ENCODE data around the gene CTDSPL2. TPM values are rescaled to one million over a fixed set of nuclear protein-coding genes. Genes with fewer than 3 reads are reported as not detected.
"Not testable (repeated sequence)": the region's sequence is repeated elsewhere in the genome, so short reads cannot be mapped to it uniquely, and the experiment has no call there.

The CTDSPL2 gene
- total and polyA plus RNA-seq, 2 donors (not counting 3 experiments of a cell fraction or from before 2014, with no cell fraction given) = 12.2 to 55.1 TPM

DNA sequence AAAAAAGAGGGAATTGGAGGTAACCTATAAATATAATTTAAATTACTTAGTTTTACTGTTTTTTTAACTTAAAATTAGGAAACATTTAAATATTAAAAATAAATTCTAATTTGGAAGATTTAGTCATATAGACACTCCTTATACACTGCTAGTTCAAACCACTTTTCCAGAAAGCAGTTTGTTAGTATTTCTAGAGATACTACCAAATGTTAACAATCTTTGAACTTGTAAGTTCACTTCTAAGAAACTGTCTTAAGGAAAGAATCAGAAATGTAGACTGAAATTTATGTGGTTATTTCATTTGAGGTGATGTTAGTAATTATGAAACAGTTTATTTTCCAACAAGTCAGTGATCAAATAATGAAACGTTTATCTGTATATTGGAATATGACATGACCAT lies 22.7 kb downstream of the CTDSPL2 start:
- Histone ChIP-seq H3K9me3 (replicated peaks; ENCODE audit: control insufficient read depth, insufficient read depth, low read length) (no peaks in the 10 kb centered on the region), H3K9me1 (replicated peaks; ENCODE audit: control insufficient read depth, extremely low read depth, insufficient read depth, low read length) (no peaks in the 10 kb centered on the region), H3K4me2 (ENCODE audit: insufficient read depth, low read length) (no peak overlapping the region), H2AFZ (ENCODE audit: low read depth, low read length) (no peak overlapping the region), H3K27me3 (ENCODE audit: control insufficient read depth in 2 of 2, insufficient read depth in 2 of 2, low read length in 2 of 2) (no peaks in the 10 kb centered on the region), H3K36me3 (ENCODE audit: control insufficient read depth in 2 of 2, extremely low read depth in 1 of 2, insufficient read depth in 2 of 2, low read length in 2 of 2) (no peaks in the 10 kb centered on the region), H3K4me1 (ENCODE audit: control insufficient read depth, extremely low read depth, insufficient read depth, low read length) (no peaks in the 10 kb centered on the region), H3K27ac (ENCODE audit: insufficient read depth, low read depth, low read length) (no peak overlapping the region), H3K4me3 (replicated peaks in 1 of 3; ENCODE audit: insufficient read depth in 1 of 3, low read depth in 1 of 3, low read length in 3 of 3) (no peak overlapping the region), H4K20me1 (replicated peaks; ENCODE audit: control insufficient read depth, extremely low read depth, insufficient read depth, low read length) (no peaks in the 10 kb centered on the region), H3K79me2 (ENCODE audit: control insufficient read depth, insufficient read depth, low read length) (peaks cover 80% of the 10 kb centered on the region), H3K9ac (replicated peaks; ENCODE audit: extremely low read depth, insufficient read depth, low read length) (no peak overlapping the region)
- dilution Hi-C loops (cut with MboI; ENCODE audit: extremely low pct_ligation_motif_present, low sequenced_read_pairs) (no loop called here), intact Hi-C loops (cut with micrococcal nuclease) (no loop called here)
- no peak for FAIRE-seq
- ChIA-PET POLR2A (no interaction called here), CTCF (no interaction called here)
- no TSS peak for BruUV-seq (replicated peaks)
- TF ChIP-seq, protein P1, sequence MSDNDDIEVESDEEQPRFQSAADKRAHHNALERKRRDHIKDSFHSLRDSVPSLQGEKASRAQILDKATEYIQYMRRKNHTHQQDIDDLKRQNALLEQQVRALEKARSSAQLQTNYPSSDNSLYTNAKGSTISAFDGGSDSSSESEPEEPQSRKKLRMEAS (IDR thresholded peaks at IDR 0.05; ENCODE audit: insufficient read depth, insufficient read length) = no peak
- no peak for TF ChIP-seq POLR2A (IDR thresholded peaks at IDR 0.05; ENCODE audit: low read depth, low read length)
- TF ChIP-seq, protein P2, sequence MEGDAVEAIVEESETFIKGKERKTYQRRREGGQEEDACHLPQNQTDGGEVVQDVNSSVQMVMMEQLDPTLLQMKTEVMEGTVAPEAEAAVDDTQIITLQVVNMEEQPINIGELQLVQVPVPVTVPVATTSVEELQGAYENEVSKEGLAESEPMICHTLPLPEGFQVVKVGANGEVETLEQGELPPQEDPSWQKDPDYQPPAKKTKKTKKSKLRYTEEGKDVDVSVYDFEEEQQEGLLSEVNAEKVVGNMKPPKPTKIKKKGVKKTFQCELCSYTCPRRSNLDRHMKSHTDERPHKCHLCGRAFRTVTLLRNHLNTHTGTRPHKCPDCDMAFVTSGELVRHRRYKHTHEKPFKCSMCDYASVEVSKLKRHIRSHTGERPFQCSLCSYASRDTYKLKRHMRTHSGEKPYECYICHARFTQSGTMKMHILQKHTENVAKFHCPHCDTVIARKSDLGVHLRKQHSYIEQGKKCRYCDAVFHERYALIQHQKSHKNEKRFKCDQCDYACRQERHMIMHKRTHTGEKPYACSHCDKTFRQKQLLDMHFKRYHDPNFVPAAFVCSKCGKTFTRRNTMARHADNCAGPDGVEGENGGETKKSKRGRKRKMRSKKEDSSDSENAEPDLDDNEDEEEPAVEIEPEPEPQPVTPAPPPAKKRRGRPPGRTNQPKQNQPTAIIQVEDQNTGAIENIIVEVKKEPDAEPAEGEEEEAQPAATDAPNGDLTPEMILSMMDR (IDR thresholded peaks at IDR 0.05; ENCODE audit: extremely low read depth in 1 of 2, insufficient read depth in 1 of 2, low read depth in 1 of 2, low read length in 2 of 2) = no peak
- TF ChIP-seq JUN (IDR thresholded peaks at IDR 0.05; ENCODE audit: borderline replicate concordance, insufficient read depth, insufficient read length, low read depth) = no peak
- TF ChIP-seq MYC (IDR thresholded peaks at IDR 0.05; ENCODE audit: low read depth, low read length) = no peak
- TF ChIP-seq POLR2AphosphoS5 (IDR thresholded peaks at IDR 0.05; ENCODE audit: insufficient read depth, low read depth, low read length) = no peak
- TF ChIP-seq FOS (IDR thresholded peaks at IDR 0.05; ENCODE audit: borderline replicate concordance, insufficient read depth, low read length) = no peak
- TF ChIP-seq EZH2 (IDR thresholded peaks at IDR 0.05; ENCODE audit: borderline replicate concordance, low read depth, low read length, severe bottlenecking) = no peak
- TF ChIP-seq GATA2 (IDR thresholded peaks at IDR 0.05; ENCODE audit: insufficient read depth, insufficient read length, low read depth, low read length) = no peak
- DNase-seq (ENCODE audit: low read depth, low spot score) = no peak

DNA sequence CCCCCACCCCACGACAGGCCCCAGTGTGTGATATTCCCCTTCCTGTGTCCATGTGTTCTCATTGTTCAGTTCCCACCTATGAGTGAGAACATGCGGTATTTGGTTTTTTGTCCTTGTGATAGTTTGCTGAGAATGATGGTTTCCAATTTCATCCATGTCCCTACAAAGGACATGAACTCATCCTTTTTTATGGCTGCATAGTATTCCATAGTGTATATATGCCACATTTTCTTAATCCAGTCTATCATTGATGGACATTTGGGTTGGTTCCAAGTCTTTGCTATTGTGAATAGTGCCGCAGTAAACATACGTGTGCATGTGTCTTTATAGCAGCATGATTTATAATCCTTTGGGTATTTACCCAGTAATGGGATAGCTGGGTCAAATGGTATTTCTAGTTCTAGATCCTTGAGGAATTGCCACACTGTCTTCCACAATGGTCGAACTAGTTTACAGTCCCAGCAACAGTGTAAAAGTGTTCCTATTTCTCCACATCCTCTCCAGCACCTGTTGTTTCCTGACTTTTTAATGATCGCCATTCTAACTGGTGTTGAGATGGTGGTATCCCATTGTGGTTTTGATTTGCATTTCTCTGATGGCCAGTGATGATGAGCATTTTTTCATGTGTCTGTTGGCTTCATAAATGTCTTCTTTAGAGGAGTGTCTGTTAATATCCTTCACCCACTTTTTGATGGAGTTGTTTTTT lies 26.3 kb downstream of the CTDSPL2 start:
- H3K27ac ChIP-seq (ENCODE audit: insufficient read depth, low read depth, low read length); H3K9ac ChIP-seq (replicated peaks; ENCODE audit: extremely low read depth, insufficient read depth, low read length); CTCF ChIA-PET; H2AFZ ChIP-seq (ENCODE audit: low read depth, low read length); H3K4me2 ChIP-seq (ENCODE audit: insufficient read depth, low read length); H3K27me3 ChIP-seq (ENCODE audit: control insufficient read depth in 2 of 2, insufficient read depth in 2 of 2, low read length in 2 of 2); DNase-seq (ENCODE audit: low read depth, low spot score); BruUV-seq (replicated peaks); H3K36me3 ChIP-seq (ENCODE audit: control insufficient read depth in 2 of 2, extremely low read depth in 1 of 2, insufficient read depth in 2 of 2, low read length in 2 of 2); FAIRE-seq; H3K9me3 ChIP-seq (replicated peaks; ENCODE audit: control insufficient read depth, insufficient read depth, low read length); dilution Hi-C loops (cut with MboI; ENCODE audit: extremely low pct_ligation_motif_present, low sequenced_read_pairs); H3K4me3 ChIP-seq (replicated peaks in 1 of 3; ENCODE audit: insufficient read depth in 1 of 3, low read depth in 1 of 3, low read length in 3 of 3); H3K9me1 ChIP-seq (replicated peaks; ENCODE audit: control insufficient read depth, extremely low read depth, insufficient read depth, low read length); intact Hi-C loops (cut with micrococcal nuclease); H4K20me1 ChIP-seq (replicated peaks; ENCODE audit: control insufficient read depth, extremely low read depth, insufficient read depth, low read length); H3K4me1 ChIP-seq (ENCODE audit: control insufficient read depth, extremely low read depth, insufficient read depth, low read length): not testable (repeated sequence)
- POLR2A ChIA-PET = interaction anchor here (0.6 kb wide), 1 partner anchor 622 kb away, joined by 3 read pairs; no protein-coding TSS in a partner anchor
- peaks cover 70% of the 10 kb centered on the region for H3K79me2 ChIP-seq (ENCODE audit: control insufficient read depth, insufficient read depth, low read length)
